ENCODE data around the gene GRIA3.

The GRIA3 gene

DNA sequence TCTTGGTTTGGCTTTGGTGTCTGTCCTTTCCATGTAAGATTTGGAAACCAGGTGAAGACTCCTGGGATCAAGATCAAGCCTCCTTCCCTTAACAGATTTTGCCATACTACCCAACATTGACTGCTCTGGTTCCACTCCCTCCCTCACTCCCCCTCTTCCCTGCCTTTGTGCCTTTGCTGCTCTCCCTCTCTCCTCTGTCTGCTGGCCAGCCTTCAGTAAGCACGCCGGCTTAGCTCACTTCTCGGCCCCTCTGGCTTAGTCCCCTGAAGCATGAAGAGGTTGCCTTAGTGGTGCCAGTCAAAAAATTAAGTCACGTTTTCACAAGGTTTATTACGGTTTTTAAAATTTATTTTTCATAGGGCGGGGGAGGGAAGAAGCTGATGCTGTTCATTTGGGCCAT lies 6.0 kb downstream of the GRIA3 start:
- Histone ChIP-seq H3K9ac (ENCODE audit: insufficient read length, low read depth) (no peak overlapping the region), H3K4me3 (ENCODE audit: insufficient read length, low read depth) (no peak overlapping the region), H3K9me3 (ENCODE audit: insufficient read depth, low read length) (no peaks in the 10 kb centered on the region), H3K27me3 (ENCODE audit: insufficient read depth, insufficient read length) (no peaks in the 10 kb centered on the region), H3K36me3 (ENCODE audit: insufficient read depth, insufficient read length, low read length) (no peaks in the 10 kb centered on the region), H3K4me1 (ENCODE audit: insufficient read depth, insufficient read length) (no peaks in the 10 kb centered on the region)
- no peak for TF ChIP-seq YY1 (IDR thresholded peaks at IDR 0.05; ENCODE audit: insufficient read depth, insufficient read length)
- no peak for TF ChIP-seq SUZ12 (IDR thresholded peaks at IDR 0.05; ENCODE audit: extremely low read depth, insufficient read depth, insufficient read length)
- no peak for DNase-seq (ENCODE audit: low read depth, low spot score)

DNA sequence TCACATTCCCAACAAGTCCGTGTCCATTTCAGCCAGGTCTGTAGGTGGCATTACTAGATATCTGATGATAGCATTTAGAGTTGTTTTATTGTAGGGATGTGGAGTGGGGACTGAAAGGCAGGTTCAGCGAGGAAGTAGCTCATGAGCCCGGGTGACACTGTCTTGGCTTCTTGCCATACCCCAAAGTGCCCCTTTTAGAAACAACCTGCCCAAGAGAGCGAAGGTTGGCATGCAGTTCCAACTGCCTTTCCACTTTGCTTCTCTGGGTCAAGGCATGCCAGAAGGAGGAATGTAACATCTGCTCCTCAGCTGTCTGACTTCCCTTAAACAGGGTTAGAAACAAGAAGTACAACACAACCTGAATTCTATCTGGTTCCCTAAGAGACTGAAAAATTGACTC lies 9.0 kb downstream of the GRIA3 start:
- TF ChIP-seq ZNF274 (IDR thresholded peaks at IDR 0.05; ENCODE audit: low read depth, low read length) (no peak), SUZ12 (IDR thresholded peaks at IDR 0.05; ENCODE audit: extremely low read depth, insufficient read depth, insufficient read length) (no peak), YY1 (IDR thresholded peaks at IDR 0.05; ENCODE audit: insufficient read depth, insufficient read length) (no peak)
- H3K4me3 ChIP-seq (ENCODE audit: insufficient read length, low read depth) = no peak overlapping the region
- H3K36me3 ChIP-seq (ENCODE audit: insufficient read depth, insufficient read length, low read length) = no peaks in the 10 kb centered on the region
- H3K4me1 ChIP-seq (ENCODE audit: insufficient read depth, insufficient read length) = no peaks in the 10 kb centered on the region
- no peaks in the 10 kb centered on the region for H3K9me3 ChIP-seq (ENCODE audit: insufficient read depth, low read length)
- DNase-seq (ENCODE audit: low read depth, low spot score) = no peak
- no peaks in the 10 kb centered on the region for H3K27me3 ChIP-seq (ENCODE audit: insufficient read depth, insufficient read length)
- H3K9ac ChIP-seq (ENCODE audit: insufficient read length, low read depth) = no peak overlapping the region

DNA sequence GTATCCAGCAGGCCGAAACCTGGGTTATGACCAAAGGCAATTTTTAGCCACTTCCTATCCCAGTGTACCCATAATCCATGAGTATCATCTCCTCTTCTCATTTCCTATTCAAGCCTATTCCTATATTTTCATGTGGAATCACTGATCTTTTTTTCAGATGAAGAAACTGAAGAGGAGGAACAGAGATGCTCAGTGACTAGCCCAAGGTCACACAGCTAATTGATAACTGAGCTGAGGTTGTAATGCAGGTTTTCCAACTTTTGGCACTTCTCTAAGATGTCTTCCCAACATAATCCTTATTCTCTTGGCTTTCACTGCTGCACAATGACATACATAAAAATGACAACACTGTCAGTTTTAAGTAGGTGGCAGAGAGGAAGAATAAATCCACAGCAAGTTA lies 15.3 kb downstream of the GRIA3 start:
- H3K36me3 ChIP-seq (ENCODE audit: insufficient read depth, insufficient read length, low read length) = no peaks in the 10 kb centered on the region
- no peak overlapping the region for H3K4me3 ChIP-seq (ENCODE audit: insufficient read length, low read depth)
- no peaks in the 10 kb centered on the region for H3K4me1 ChIP-seq (ENCODE audit: insufficient read depth, insufficient read length)
- no peak for DNase-seq (ENCODE audit: low read depth, low spot score)
- H3K9me3 ChIP-seq (ENCODE audit: insufficient read depth, low read length) = no peaks in the 10 kb centered on the region
- no peak overlapping the region for H3K9ac ChIP-seq (ENCODE audit: insufficient read length, low read depth)
- H3K27me3 ChIP-seq (ENCODE audit: insufficient read depth, insufficient read length) = no peaks in the 10 kb centered on the region
- TF ChIP-seq ZNF274 (IDR thresholded peaks at IDR 0.05; ENCODE audit: low read depth, low read length) (no peak), YY1 (IDR thresholded peaks at IDR 0.05; ENCODE audit: insufficient read depth, insufficient read length) (no peak), SUZ12 (IDR thresholded peaks at IDR 0.05; ENCODE audit: extremely low read depth, insufficient read depth, insufficient read length) (no peak)

DNA sequence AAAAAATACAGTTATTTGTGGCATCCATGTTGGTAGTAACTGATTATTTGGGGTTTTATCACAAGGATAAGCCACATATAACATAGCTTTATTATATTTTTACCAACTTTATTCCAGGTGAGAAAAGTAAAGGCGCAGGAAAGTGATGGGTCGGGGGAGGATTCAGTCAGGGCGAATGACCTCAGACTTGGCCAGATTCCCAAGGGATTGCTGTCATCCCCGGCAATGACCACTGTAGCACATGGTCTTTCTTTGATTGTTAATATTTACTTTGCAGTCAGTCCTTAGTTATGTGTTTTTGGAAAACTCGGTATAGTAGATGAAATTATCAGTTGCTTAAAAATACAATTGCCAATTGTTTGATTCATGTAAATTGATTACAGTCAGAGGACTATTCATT lies 17.6 kb downstream of the GRIA3 start:
- Histone ChIP-seq H3K4me1 (ENCODE audit: insufficient read depth, insufficient read length) (no peaks in the 10 kb centered on the region), H3K36me3 (ENCODE audit: insufficient read depth, insufficient read length, low read length) (no peaks in the 10 kb centered on the region), H3K9ac (ENCODE audit: insufficient read length, low read depth) (no peak overlapping the region), H3K9me3 (ENCODE audit: insufficient read depth, low read length) (no peaks in the 10 kb centered on the region), H3K4me3 (ENCODE audit: insufficient read length, low read depth) (no peak overlapping the region), H3K27me3 (ENCODE audit: insufficient read depth, insufficient read length) (no peaks in the 10 kb centered on the region)
- DNase-seq (ENCODE audit: low read depth, low spot score) = no peak
- TF ChIP-seq SUZ12 (IDR thresholded peaks at IDR 0.05; ENCODE audit: extremely low read depth, insufficient read depth, insufficient read length) (no peak), ZNF274 (IDR thresholded peaks at IDR 0.05; ENCODE audit: low read depth, low read length) (no peak), YY1 (IDR thresholded peaks at IDR 0.05; ENCODE audit: insufficient read depth, insufficient read length) (no peak)

DNA sequence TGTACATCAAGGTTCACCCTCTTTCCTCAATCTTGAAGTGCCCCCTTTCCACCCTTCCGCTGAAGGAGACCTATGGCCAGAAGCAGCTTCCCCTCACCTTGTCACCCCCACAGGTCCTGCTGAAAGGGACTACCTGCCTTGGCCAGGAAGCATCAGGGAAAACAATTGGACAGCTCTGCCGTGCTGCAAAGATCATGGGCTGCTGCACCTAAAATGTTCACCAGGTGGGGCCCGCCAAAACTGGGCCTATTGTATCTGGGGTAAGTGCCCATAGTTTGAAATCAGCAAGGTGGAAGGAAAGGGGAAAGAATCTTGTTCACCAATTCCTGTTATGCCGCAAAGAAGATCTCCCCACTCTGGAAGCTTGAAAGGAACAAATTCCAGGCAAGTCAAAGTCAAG lies 18.4 kb downstream of the GRIA3 start:
- Histone ChIP-seq H3K4me1 (ENCODE audit: insufficient read depth, insufficient read length) (no peaks in the 10 kb centered on the region), H3K27me3 (ENCODE audit: insufficient read depth, insufficient read length) (no peaks in the 10 kb centered on the region), H3K9me3 (ENCODE audit: insufficient read depth, low read length) (no peaks in the 10 kb centered on the region), H3K4me3 (ENCODE audit: insufficient read length, low read depth) (no peak overlapping the region), H3K36me3 (ENCODE audit: insufficient read depth, insufficient read length, low read length) (no peaks in the 10 kb centered on the region), H3K9ac (ENCODE audit: insufficient read length, low read depth) (no peak overlapping the region)
- TF ChIP-seq SUZ12 (IDR thresholded peaks at IDR 0.05; ENCODE audit: extremely low read depth, insufficient read depth, insufficient read length) = no peak
- TF ChIP-seq ZNF274 (IDR thresholded peaks at IDR 0.05; ENCODE audit: low read depth, low read length) = no peak
- TF ChIP-seq YY1 (IDR thresholded peaks at IDR 0.05; ENCODE audit: insufficient read depth, insufficient read length) = no peak
- no peak for DNase-seq (ENCODE audit: low read depth, low spot score)

DNA sequence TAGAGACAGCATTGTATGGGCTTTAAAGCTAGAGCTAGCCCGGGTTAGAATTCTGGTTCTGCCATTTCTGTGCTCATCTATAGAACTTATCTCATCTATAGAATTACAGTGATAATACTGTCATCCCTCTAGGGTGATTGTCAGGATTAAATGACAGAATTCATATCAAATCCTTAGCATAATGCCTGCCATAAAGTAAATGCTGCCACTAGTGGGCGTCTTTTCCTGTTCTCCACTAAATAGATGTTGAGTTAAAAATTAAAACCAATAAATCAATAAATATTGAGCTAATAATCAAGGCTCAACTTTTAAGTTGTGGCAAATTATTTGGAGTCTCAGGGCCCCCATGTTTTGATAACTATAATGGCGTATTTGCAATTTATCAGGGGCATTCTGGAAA lies 19.7 kb downstream of the GRIA3 start:
- Histone ChIP-seq H3K9ac (ENCODE audit: insufficient read length, low read depth) (no peak overlapping the region), H3K4me3 (ENCODE audit: insufficient read length, low read depth) (no peak overlapping the region), H3K9me3 (ENCODE audit: insufficient read depth, low read length) (no peaks in the 10 kb centered on the region), H3K4me1 (ENCODE audit: insufficient read depth, insufficient read length) (no peaks in the 10 kb centered on the region), H3K27me3 (ENCODE audit: insufficient read depth, insufficient read length) (no peaks in the 10 kb centered on the region), H3K36me3 (ENCODE audit: insufficient read depth, insufficient read length, low read length) (no peaks in the 10 kb centered on the region)
- TF ChIP-seq ZNF274 (IDR thresholded peaks at IDR 0.05; ENCODE audit: low read depth, low read length) = no peak
- TF ChIP-seq YY1 (IDR thresholded peaks at IDR 0.05; ENCODE audit: insufficient read depth, insufficient read length) = no peak
- no peak for TF ChIP-seq SUZ12 (IDR thresholded peaks at IDR 0.05; ENCODE audit: extremely low read depth, insufficient read depth, insufficient read length)
- DNase-seq (ENCODE audit: low read depth, low spot score) = no peak

DNA sequence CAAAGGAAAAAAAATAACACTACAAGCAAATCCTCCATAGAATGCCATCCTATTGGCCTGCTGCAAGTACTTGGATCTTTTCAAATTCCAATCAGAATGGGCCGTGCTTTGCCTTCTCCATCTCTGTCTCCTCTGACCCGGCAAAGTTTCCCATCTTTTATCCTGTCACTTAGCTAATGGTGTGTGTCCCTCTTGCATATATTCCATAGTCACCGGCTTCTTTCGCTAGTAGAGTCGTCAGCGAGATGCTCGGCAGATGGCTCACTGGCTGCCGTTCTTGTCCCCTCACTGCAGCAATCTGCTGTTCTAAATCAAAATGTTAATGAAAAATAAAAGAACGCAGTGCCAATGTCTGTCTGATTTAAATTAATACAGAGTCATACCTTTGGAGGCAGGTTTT lies 22.1 kb downstream of the GRIA3 start:
- Histone ChIP-seq H3K27me3 (ENCODE audit: insufficient read depth, insufficient read length) (no peaks in the 10 kb centered on the region), H3K4me1 (ENCODE audit: insufficient read depth, insufficient read length) (no peaks in the 10 kb centered on the region), H3K36me3 (ENCODE audit: insufficient read depth, insufficient read length, low read length) (no peaks in the 10 kb centered on the region), H3K9ac (ENCODE audit: insufficient read length, low read depth) (no peak overlapping the region), H3K9me3 (ENCODE audit: insufficient read depth, low read length) (no peaks in the 10 kb centered on the region), H3K4me3 (ENCODE audit: insufficient read length, low read depth) (no peak overlapping the region)
- TF ChIP-seq ZNF274 (IDR thresholded peaks at IDR 0.05; ENCODE audit: low read depth, low read length) = no peak
- no peak for DNase-seq (ENCODE audit: low read depth, low spot score)

DNA sequence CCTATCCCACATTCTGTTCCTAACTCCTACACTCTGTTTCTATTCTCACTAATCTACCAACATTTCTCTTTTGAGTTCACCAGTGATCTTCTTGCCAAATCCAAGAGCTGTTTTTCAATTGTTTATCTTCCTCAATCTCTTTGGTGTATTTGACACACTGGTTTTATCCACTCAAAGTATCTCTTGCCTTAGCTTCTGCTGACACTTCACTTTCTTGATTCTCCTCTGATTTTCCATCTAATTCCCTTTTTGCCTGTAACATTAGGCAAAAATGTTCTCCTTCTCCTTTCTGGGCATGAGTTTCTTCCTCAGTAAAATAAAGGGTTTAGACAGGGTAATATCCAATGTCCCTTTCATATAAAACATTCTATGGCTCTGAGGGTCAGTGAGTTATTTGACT lies 26.2 kb downstream of the GRIA3 start:
- Histone ChIP-seq H3K4me1 (ENCODE audit: insufficient read depth, insufficient read length) (no peaks in the 10 kb centered on the region), H3K9ac (ENCODE audit: insufficient read length, low read depth) (no peak overlapping the region), H3K4me3 (ENCODE audit: insufficient read length, low read depth) (no peak overlapping the region), H3K27me3 (ENCODE audit: insufficient read depth, insufficient read length) (no peaks in the 10 kb centered on the region), H3K36me3 (ENCODE audit: insufficient read depth, insufficient read length, low read length) (no peaks in the 10 kb centered on the region), H3K9me3 (ENCODE audit: insufficient read depth, low read length) (no peaks in the 10 kb centered on the region)
- TF ChIP-seq YY1 (IDR thresholded peaks at IDR 0.05; ENCODE audit: insufficient read depth, insufficient read length) (no peak), ZNF274 (IDR thresholded peaks at IDR 0.05; ENCODE audit: low read depth, low read length) (no peak), SUZ12 (IDR thresholded peaks at IDR 0.05; ENCODE audit: extremely low read depth, insufficient read depth, insufficient read length) (no peak)
- DNase-seq (ENCODE audit: low read depth, low spot score) = no peak

All from NT2/D1 (cell line).